Umbilical cord (tissue), 2 donors: ENCODE measurements around the gene NEK10. TPM values are rescaled to one million over a fixed set of nuclear protein-coding genes. Genes with fewer than 3 reads are reported as not detected.
A peak's percentile ranks its signal among the peaks of the same experiment; 100 is the strongest.

ENCODE experiments used
- DNase-seq: peaks from one replicate; pipeline ENCODE4 v3.0.0-alpha.2; 2015; ENCODE audit warnings: low spot score
- total RNA-seq: library from RNA; depleted of rRNA; stranded (reverse); fragments of >200 nt; gene quantifications from one replicate; pipeline ENCODE4 v1.2.3, GENCODE V29; 2014; ENCODE audit warnings: low replicate concordance; ENCODE audit not compliant: insufficient read depth

NEK10 gene
- total RNA-seq, 1 donor from 2014 or later, result 4.6 TPM

DNA sequence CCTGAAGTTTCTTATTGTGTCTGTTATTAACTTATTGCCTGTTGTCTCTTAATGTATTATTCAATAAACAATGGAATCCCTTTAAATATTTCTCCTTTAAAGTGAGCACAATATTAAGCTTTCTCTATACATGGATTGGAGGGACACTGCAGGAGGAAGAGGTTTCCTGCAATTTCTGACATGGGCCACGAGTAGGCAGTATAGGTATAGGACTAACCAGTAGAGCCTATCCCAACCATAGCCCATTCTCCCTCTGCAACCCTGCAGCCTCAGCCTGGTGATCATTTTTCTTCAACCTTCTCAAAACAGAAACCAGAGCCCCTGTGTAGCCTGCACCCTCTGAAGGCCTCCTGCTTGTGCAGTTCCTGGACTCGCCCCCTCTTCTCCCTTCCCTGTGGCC, 124.8 kb downstream of the NEK10 start:
- DNase-seq, result no peak

DNA sequence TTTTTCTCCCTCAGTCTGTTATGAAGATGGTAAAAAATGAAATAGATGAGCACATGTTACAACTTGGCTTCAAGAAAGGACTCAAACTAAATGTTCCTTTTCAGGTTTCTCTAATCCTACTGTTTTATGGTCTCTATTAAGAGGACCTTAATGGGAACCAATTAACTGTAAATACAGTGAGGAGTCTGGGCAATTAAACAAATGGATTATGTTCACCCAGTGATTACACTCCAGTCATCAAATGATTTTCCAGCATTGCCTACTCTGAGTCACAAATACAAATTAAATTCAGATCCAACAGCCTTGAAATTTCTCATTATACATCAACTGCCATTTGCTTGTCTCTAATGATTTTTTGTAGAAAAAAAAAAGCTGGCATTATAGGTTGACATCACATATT, 129.2 kb downstream of the NEK10 start:
- no peak for DNase-seq

DNA sequence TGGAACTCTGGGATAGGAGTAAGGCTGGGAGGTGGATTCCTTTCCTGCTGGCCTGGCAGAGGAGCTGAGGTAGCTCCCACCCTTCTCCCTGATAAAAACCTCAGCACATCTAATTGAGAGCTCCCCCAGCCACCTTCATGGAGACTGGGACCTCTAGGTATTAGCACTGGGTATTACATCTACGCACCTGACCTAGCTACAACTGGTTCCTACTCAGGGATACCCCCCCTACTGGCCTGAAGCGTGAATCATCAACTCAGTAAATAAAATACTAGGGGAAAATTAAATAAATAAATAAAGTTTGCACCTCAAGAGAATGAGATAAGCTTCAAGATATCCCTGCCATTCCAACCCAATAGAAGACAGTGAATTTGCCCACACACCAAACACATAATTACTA, 140.4 kb downstream of the NEK10 start:
- DNase-seq, result no peak

DNA sequence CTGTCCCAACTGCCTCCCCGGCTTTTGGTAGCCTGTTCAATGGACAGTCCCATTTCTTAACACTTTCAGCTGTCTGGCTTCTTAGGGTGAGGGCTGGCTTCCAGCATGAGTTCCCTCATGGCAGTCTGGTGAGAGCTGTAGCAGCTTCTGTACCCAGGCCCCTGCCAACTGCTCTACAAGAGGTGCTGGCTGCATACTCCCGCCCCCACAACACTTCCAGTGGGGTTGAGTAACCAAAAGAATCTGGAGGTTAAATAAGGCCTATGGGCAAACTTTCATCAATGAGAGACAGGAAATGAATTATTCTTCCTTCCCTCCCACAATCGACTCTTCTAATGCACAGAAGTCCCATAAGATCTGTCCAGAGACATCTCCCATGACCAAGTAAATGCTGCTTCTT, 145.0 kb downstream of the NEK10 start:
- DNase-seq, result no peak

DNA sequence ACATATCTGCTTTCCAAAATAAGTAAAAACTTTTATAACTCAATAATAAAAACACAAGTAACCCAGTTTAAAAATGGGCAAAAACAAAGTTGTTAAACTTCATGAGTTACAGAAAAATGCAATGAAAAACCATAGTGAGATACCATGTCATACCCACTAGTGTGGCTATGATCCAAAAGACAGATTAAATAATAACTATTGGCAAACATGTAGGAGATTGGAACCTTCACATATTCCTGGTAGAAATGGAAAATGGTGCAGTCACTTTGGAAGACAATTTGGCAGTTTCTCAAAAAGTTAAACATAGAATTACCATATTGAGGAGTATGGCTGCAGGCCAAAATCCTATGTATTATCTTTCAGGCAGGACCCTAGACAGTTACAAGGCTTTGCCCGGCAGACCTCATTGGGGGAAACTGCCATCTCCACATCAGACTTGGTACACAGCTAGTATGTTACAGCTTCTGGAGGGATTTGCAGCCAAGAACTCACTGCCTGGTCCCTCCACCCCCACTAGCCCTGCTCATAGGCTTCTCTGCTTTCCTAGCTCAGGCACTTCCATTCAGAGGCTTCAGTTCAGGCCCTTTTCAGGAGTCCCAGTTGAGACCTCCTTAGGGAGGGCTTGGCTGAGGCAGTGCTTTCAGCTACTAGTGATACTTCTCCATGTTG, 147.8 kb downstream of the NEK10 start:
- no peak for DNase-seq

DNA sequence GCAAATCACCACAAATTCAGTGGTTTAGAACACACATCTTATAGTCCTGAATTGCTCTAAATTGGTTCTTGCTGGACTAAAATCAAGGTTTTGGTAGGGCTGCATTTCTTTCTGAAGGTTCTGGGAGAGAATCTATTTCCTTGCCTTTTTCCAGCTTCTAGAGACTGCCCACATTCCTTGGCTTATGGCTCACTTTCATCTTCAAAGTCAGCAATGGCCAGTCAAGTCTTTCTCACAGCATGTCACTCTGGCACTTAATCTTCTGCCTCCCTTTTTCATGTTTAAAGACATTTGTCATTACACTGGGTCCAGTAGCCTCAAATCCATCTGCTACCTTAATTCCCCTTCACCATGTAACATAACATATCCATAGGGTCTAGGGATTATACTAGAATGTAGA, 149.0 kb downstream of the NEK10 start:
- DNase-seq, result no peak

DNA sequence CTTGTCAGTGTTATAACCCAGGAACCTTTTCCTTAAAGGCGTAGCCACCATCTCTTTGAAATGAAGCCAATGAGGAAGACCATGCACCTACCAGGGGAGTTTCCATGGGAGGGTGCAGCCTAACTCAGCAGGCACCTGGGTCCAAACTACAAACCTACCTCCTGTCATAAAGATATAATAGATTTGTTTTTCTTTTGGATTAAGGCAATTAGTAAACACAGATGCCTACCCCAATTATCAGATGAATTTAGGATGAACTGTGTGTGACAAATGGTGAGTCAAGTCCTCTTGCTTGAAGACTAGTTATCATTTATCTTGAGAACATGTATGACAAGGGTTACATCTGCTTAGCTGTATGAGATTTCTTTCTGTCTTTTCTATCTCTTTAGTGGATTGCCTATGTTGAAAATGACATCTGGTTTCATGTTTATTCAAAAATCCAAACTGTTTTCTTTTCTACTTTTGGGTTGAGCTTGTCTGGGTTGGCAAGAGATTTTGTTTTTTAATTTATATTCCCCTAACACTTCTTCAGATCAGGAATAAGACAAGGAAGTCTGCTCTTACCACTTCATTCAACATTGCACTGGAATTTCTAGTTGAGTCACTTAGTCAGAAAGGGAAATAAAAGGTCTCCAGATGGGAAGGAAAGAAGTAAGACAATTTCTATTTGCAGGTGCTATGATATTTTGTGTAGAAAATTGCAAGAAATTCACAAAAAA, 149.9 kb downstream of the NEK10 start:
- no peak for DNase-seq

DNA sequence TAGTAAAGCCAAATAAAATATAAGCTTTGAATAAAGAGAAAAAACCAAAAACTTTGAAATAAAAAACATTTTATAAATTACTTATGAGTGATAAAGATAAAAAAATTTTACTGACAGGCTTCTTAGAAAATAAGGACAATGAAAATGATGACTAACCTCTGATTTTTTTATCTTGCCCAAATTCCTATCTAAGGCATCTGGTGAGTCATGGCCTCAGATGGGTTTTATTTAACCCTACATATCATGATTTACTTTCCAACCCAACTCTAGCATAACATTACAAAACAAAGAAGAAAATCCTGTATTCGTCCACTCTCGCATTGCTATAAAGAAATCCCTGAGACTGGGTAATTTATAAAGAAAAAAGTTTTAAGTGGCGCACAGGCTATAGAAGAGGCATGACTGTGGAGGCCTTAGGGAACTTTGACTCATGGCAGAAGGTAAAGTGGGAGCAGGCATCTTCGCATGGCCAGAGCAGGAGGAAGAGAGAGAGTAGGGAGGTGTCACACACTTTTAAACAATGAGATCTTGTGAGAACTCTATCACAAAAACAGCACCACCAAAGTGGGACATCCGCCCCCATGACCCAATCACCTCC, 152.1 kb downstream of the NEK10 start:
- peak; percentile 28 for DNase-seq

DNA sequence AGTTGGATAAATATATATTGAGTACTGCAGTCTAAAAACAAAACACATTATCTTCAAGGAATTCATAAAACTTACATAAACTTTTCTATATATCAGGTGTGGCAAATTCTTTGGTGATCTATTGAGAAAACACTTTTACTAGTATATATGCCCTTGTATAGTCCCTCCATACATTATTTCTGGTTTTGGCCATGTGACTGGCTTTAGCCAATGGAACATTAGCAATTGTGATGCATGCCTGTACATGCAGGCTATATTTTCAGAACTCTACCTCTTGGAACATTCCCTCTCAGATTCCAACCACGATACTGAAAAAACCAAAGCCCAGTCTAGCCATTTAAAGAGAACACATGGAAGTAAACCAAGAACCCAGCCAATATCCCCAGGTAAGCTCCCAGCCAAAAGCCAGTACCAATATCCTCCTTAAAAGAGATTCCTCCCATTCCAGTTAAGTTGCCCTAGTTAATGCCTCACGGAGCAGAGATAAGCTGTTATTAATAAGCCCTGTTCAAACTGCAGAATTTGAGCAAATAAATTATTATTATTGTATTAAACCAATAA, 152.8 kb downstream of the NEK10 start:
- no peak for DNase-seq

DNA sequence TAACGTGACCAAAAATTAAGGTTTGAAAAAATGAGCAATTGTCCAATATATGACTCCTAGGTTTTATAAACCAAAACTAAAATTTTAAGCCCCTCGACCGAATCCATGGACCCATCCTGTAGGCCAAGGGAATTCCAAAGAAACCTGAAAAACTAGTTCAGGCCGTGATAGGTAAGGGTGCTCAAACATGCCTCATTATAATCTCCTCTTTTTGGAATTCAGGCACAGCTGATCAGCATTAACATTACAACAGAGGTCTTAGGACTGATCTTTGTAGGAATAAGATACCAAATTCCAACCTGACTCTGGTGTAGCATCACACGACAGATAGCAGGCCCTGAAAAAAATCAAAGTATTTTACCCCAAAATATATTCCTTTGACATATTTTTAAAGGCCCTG, 155.7 kb downstream of the NEK10 start:
- no peak for DNase-seq

DNA sequence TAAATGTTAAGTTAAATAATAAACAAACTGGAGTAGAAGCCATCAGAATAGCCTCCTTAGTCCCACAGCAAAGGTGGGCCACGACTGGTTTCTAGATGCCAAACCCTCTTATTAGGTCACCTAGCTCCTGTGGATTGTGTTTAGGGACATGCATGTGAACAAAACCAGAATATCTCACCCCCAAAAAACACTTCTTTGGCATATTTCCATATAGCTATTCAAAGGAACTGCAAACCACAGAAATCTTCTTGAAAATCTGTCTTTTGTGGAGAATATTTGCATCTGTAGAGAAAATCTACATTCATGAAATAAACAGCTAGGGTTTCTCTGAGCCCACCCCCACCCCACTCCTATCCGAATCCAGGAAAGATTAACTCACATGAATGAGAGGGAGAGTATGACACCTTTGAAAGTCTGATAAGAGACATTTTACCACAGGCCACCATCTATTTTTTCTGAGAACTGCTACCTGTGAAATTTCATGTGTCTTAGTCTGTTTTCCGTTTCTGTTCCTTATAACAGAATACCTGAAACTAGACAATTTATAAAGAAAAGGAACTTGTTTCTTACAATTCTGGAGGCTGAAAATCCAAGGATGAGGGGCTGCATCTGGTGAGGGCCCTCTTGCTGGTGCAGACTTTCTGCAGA, 159.4 kb downstream of the NEK10 start:
- DNase-seq, result no peak

DNA sequence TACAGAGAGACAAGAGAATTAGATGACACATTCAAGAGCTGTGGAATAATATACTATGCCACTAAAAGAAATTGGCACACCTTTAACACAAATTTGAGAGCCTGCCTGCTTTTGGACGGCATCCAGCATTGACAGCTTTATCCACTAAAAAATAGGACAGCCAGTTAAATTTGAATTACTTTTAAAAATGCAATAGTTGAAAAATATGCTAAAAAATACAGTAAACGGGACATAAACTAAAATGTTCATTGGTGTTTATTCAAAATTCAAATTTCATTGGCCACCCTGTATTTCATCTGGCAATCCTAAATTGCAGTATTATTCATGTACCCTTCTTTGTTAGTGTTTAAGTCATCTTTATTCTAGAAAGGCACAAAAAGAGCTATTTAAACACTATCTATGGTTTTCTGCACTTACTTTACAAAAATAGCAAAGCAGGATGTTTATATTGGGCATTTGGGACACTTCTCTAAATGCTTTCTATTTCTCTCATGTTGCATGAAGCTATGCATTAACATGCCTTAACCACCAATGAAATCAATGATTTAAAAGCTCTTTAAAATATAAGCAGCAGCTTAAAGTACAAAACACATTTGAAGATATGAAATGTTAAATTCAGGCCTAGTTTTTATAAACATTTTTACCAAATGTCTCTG, 160.1 kb downstream of the NEK10 start:
- no peak for DNase-seq

DNA sequence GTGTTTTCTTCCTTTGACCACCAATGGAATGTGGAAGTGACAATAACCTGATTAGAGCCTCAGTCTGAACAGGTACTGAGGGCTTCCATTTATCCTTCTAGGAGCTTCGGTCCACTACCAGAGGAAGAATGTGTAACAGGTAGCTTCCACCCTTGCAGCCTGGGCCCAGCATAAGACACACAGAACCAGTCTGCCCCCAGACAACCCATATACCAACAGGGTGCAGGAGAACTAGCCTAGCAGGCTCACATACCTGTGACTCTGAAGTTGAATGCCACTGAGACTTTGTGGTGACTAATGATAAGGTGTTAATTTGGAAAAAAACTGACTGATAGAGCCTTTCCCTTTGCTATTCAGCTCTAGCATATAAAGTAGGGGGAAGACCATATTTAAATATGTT, 166.2 kb downstream of the NEK10 start:
- no peak for DNase-seq

DNA sequence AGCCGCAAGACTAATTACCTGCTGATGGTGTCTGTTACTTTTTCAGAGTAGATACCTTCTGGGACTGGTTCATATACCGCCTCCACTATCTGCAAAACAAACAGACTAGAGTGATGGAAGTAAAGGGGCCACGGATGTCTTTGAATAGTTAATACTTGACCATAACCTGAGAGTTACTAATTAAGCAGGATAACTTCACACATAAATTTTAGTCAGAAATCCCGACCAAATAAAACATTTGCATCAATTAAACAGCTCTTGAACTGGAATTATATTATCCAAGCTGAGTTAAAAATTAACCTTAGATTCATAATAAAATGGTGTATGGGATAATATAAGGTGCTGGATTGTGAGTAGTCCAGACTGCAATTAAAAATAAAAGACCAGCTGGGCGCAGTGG, 167.7 kb downstream of the NEK10 start:
- no peak for DNase-seq

DNA sequence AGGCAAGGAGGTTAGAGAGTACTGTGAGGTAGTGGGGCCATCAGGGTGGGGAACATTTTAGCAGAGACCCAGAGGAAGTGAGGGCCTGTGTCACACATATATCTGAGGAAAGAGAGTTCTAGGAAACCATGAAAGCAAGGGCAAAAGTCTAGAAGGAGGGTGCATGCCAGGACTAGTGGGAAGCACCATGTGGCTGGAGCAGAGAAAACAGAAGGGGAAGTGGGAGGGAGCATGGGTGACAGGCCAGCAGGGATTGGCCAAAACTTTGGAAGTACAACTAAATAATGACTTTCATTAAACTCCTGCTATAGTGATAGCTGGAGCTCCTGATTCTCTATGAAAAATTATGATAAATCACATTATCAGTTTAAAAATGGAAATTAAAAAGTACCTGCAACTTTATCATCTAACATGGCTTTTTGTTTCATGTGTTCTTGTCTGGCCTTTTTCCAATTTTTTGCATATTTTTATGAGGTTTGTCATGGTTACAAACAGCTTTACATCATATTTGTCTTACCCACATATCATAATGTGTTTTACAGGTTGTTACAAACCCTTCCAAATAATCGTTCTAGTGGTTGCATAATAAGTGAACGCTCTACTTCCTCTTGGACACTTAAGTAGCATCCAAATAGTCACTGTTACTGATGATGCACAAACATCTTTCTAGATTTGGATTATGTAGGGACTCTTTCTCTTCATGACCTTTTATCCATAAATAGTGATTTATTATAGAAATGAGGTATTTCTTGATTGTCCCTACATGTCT, 168.3 kb downstream of the NEK10 start:
- DNase-seq, result no peak

DNA sequence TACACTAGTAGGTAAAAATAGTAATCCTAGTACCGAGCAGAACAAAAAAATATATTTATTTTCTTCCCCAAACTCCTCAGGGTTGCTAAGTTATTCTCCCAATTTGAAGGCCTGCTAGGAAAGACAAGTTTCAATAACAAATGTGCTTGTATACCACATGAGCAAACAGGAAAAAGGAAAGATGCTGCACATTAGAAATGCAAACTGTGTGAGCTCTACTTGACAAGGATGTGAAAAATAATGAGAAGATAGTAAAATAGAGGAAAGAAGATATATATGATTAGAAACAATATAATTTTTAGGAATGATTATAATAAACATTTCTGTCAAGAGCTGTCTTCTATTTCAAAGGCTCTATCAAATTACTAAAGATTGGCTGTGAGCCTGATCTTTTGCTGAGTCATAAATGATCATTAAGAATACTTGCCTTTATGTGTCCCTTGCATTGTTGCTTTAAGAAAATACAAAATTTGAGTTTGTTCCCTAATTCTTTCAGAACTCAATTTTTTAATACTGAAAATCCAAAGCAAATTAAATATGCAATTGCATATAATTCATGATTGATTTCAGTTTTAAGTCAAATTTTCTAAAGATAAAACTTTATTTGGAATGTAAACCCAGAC, 174.2 kb downstream of the NEK10 start:
- DNase-seq, result no peak

DNA sequence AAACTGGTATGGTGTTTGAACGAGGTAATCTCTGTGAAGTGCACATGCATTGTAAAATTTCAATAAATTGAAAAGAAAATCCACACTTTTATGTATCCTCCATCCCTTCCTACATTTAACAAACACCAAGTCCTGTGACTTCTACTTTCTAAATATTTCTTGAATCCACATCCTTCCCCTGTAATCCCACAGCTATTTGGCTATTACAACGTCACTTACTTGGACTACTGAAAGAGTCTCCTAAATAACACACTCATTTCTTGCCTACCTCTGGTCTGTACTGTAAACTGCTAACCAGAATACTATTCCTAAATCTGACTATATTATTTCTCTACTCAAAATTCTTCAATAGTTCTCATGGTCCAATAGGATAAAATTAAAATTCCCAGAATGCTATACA, 176.1 kb downstream of the NEK10 start:
- DNase-seq, result no peak

DNA sequence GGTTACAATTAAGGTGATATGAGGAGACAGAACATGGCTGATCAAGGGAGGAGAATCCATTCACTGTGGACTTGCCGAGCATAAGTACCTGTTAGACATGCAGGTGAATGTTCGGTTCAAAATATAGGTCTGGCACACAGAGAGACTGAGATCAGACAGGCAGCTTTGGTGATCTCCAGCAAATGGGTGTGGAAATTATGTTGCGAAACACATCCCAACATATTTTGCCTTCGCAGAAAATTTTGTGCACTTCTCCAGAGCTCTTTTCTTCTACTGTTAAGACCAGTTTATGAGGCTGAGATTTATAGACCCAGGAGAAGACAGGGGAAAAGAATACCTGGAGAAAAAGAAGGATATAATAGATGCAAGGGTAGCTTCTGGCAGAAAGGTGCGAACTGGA, 183.2 kb downstream of the NEK10 start:
- DNase-seq, result no peak

DNA sequence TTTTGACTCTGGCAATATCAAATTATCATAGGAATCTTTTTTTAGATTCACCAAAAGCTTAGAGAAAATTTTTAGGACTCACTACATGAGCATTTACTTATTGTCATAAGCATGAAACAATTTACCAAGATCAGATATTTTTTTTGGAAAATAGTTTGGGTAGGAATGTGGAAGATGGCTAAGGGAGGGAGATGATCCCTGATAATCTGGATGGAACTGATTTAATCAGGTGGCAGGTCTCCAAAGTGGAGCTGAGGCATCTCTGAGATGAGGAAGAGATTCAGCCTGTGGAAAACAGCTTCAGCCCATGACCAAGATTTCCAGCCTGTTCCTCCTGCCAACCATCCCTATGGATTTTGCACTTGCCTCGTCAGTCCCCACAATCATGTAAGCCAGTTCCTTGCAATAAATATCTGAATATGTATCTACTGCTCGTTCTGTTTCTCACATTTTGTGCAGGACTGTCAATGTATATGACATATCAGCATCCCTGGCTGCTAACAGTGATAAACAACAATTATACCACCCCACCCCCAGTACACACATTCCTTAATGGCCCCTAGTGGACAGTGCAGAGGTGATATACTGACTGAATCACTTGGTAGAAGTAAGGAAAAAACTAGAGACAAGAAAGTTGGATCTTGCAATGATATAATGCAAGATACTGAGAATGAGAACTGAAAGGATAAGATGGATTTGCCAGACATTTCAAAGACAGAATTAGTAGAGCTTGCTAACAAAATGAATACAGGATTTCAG, 183.8 kb downstream of the NEK10 start:
- DNase-seq, result no peak

DNA sequence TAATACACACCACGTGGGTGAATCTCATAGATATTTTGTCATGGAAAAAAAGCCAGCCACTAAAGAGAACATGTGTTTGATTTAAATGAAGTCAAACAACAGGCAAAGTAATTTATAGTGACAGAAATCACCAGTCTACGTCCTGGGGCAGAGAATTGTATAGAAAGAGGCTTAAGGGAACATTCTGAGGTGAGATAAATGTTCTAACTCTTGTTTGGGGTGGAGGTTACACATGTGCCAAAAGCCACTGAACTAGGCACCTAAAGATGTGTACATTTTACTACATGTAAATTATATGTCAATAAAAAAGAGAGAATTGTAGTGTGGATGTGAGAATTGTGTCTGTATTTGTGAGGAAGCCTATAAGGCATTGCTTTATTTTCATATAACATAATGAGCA, 184.9 kb downstream of the NEK10 start:
- no peak for DNase-seq
